CD4-positive, alpha-beta memory T cell (primary cell): ENCODE results near the gene SPPL3. TPM values are rescaled to one million over a fixed set of nuclear protein-coding genes. Genes with fewer than 3 reads are reported as not detected.

Experiments
- CTCF ChIA-PET: fragments of 350-600 bp; sonication (Branson Sonifier 250); formaldehyde crosslinking; loops from one replicate; lab custom pipeline; 2021; ENCODE audit warnings: inconsistent platforms; ENCODE audit not compliant: partially characterized antibody; lab: Charles Lee
- POLR2A ChIA-PET: fragments of 350-600 bp; sonication (Branson Sonifier 250); formaldehyde crosslinking; loops from one replicate; lab custom pipeline; 2021; ENCODE audit not compliant: partially characterized antibody; lab: Charles Lee
- DNase-seq, 5 donors: peaks; one replicate each; pipeline versions ENCODE4 v3.0.0 to v3.0.0-alpha.2; 2020 to 2022; ENCODE audit warnings: mixed read lengths in 1 of 5
- H3K27ac ChIP-seq: one replicate; pipeline ENCODE4 v1.7.0; 2013; ENCODE audit warnings: low read depth, low read length
- H3K27me3 ChIP-seq: 2 replicates; pipeline ENCODE4 v1.7.0; 2013; ENCODE audit warnings: mild to moderate bottlenecking, low read length, moderate library complexity; ENCODE audit not compliant: insufficient read depth
- H3K36me3 ChIP-seq: 2 replicates; pipeline ENCODE4 v1.7.0; 2013; ENCODE audit warnings: mild to moderate bottlenecking, low read length, moderate library complexity; ENCODE audit not compliant: insufficient read depth
- H3K4me1 ChIP-seq: 2 replicates; pipeline ENCODE4 v1.7.0; 2013; ENCODE audit warnings: mild to moderate bottlenecking, low read length, moderate library complexity; ENCODE audit not compliant: insufficient read depth
- H3K4me3 ChIP-seq, 2 donors: one replicate each; pipeline ENCODE4 v1.7.0; 2013; ENCODE audit warnings: low read length in 2 of 2, mild to moderate bottlenecking in 1 of 2
- H3K9me3 ChIP-seq, 2 donors: one replicate each; pipeline ENCODE4 v1.7.0; 2013; ENCODE audit warnings: low read length in 2 of 2, control low read depth in 1 of 2; ENCODE audit not compliant: control insufficient read depth in 1 of 2
- H3K27ac Mint-ChIP-seq, 7 donors: one replicate each; pipeline ENCODE4 v1.8.0; 2020 to 2021; ENCODE audit warnings: mixed read lengths in 7 of 7, mild to moderate bottlenecking in 6 of 7, inconsistent platforms in 3 of 7, moderate library complexity in 3 of 7
- H3K27me3 Mint-ChIP-seq, 2 donors: one replicate each; pipeline ENCODE4 v1.8.0; 2020 to 2021; ENCODE audit warnings: mixed read lengths in 2 of 2
- H3K36me3 Mint-ChIP-seq, 2 donors: one replicate each; pipeline ENCODE4 v1.8.0; 2020 to 2021; ENCODE audit warnings: mixed read lengths in 2 of 2, inconsistent platforms in 1 of 2, mild to moderate bottlenecking in 1 of 2
- H3K4me1 Mint-ChIP-seq, 4 donors: one replicate each; pipeline ENCODE4 v1.8.0; 2020 to 2021; ENCODE audit warnings: mixed read lengths in 4 of 4, mild to moderate bottlenecking in 1 of 4
- H3K4me3 Mint-ChIP-seq, 8 donors: one replicate each; pipeline ENCODE4 v1.8.0; 2020 to 2021; ENCODE audit warnings: mixed read lengths in 8 of 8, mild to moderate bottlenecking in 7 of 8, moderate library complexity in 6 of 8, inconsistent platforms in 3 of 8
- H3K9me3 Mint-ChIP-seq, 8 donors: one replicate each; pipeline ENCODE4 v1.8.0; 2020 to 2021; ENCODE audit warnings: mixed read lengths in 8 of 8, mild to moderate bottlenecking in 5 of 8, inconsistent platforms in 3 of 8, moderate library complexity in 1 of 8
- intact Hi-C: fragments of 100-400 bp; cut with micrococcal nuclease; formaldehyde crosslinking; loops from one replicate; pipeline ENCODE4 v1.15.1; 2023
- polyA plus RNA-seq, 2 donors: library from polyadenylated mRNA; unstranded; fragments of 300-500 nt; fragmentation: Illumina TruSeq; gene quantifications; one replicate each; pipeline ENCODE4 v1.2.3, GENCODE V29; 2021
- total RNA-seq, 2 experiments: library from RNA; stranded (reverse); gene quantifications; one replicate each; pipeline ENCODE4 v1.2.3, GENCODE V29; 2021

SPPL3 gene
- total and polyA plus RNA-seq, 4 experiments from 2014 or later: 7.4 to 49.4 (median 44.8) TPM

GRCh38 chr12:120814203-120814902 lies 89.8 kb downstream of the SPPL3 start:
- Histone ChIP-seq H3K4me1 (peaks cover 6% of the 10 kb centered on the region), H3K36me3 (peaks cover 7% of the 10 kb centered on the region), H3K27ac (no peak overlapping the region), H3K4me3 (no peak overlapping the region), H3K9me3 (no peaks in the 10 kb centered on the region), H3K27me3 (no peaks in the 10 kb centered on the region)
- CTCF ChIA-PET: no interaction called here
- no peak overlapping the region for H3K4me3 Mint-ChIP-seq
- peaks cover 14 to 17% of the 10 kb centered on the region in 2 donors for H3K36me3 Mint-ChIP-seq
- peaks cover 21 to 33% (median 31%) of the 10 kb centered on the region in 4 donors for H3K4me1 Mint-ChIP-seq
- no peak for DNase-seq
- POLR2A ChIA-PET: no interaction called here
- peak overlapping the region in 2 of 7 donors; percentile 42 to 59 for H3K27ac Mint-ChIP-seq
- no peaks in the 10 kb centered on the region for H3K9me3 Mint-ChIP-seq
- intact Hi-C loops: no loop called here
- no peaks in the 10 kb centered on the region for H3K27me3 Mint-ChIP-seq

DNA sequence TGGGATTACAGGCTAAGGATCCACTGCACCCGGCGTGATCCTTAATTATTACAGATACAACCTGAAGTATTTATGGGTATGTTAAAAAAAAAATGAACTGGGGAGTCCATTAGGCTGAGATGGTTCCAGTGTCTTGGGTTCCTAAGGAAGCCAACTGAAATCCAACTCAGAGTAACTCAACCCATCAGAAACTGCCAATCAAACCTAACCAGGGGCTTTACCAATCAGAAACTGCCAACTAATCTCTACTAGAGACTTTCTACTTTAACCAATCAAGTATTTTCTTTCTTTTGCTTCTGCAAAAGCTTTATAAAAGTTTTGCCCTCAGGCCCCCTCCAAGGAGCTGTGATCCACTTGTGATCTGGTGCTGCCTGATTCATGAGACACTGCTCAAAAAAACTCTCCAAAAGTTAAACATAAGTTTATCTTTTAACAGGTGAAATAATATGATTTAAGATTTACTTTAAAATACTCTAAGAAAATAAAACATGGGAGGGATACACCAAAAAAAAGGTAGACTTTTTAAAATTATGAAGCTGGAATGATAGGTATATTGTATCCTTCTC lies 90.5 kb downstream of the SPPL3 start:
- Mint-ChIP-seq H3K36me3 (peaks cover 18 to 23% of the 10 kb centered on the region in 2 donors), H3K9me3 (no peaks in the 10 kb centered on the region), H3K27me3 (no peaks in the 10 kb centered on the region), H3K27ac (peak overlapping the region in 1 of 7 donors; percentile 59), H3K4me1 (peaks cover 21 to 33% (median 33%) of the 10 kb centered on the region in 4 donors), H3K4me3 (no peak overlapping the region)
- no peaks in the 10 kb centered on the region for H3K27me3 ChIP-seq
- no peaks in the 10 kb centered on the region for H3K9me3 ChIP-seq
- no peak overlapping the region for H3K27ac ChIP-seq
- intact Hi-C loops: no loop called here
- CTCF ChIA-PET: no interaction called here
- H3K4me1 ChIP-seq: peaks cover 6% of the 10 kb centered on the region
- no peak for DNase-seq
- peaks cover 7% of the 10 kb centered on the region for H3K36me3 ChIP-seq
- POLR2A ChIA-PET: no interaction called here
- H3K4me3 ChIP-seq: no peak overlapping the region

GRCh38 chr12:120810021-120810420 lies 94.1 kb downstream of the SPPL3 start:
- ChIA-PET CTCF (no interaction called here), POLR2A (no interaction called here)
- no peak overlapping the region for H3K27ac Mint-ChIP-seq
- H3K9me3 Mint-ChIP-seq: no peaks in the 10 kb centered on the region
- Histone ChIP-seq H3K27ac (no peak overlapping the region), H3K4me1 (peaks cover 5% of the 10 kb centered on the region), H3K27me3 (no peaks in the 10 kb centered on the region), H3K4me3 (no peak overlapping the region), H3K36me3 (peaks cover 7% of the 10 kb centered on the region), H3K9me3 (no peaks in the 10 kb centered on the region)
- intact Hi-C loops: no loop called here
- H3K4me1 Mint-ChIP-seq: peaks cover 10 to 24% (median 21%) of the 10 kb centered on the region in 4 donors
- H3K4me3 Mint-ChIP-seq: no peak overlapping the region
- no peaks in the 10 kb centered on the region for H3K27me3 Mint-ChIP-seq
- peaks cover 22 to 34% of the 10 kb centered on the region in 2 donors for H3K36me3 Mint-ChIP-seq
- DNase-seq: no peak

- Histone ChIP-seq H3K4me3 (no peak overlapping the region), H3K4me1 (peaks cover 9% of the 10 kb centered on the region), H3K27me3 (no peaks in the 10 kb centered on the region), H3K36me3 (no peaks in the 10 kb centered on the region), H3K27ac (no peak overlapping the region), H3K9me3 (no peaks in the 10 kb centered on the region)
- POLR2A ChIA-PET: no interaction called here
- Mint-ChIP-seq H3K36me3 (peaks cover 13 to 31% of the 10 kb centered on the region in 2 donors), H3K27me3 (no peaks in the 10 kb centered on the region), H3K27ac (no peak overlapping the region), H3K4me3 (no peak overlapping the region), H3K4me1 (peaks cover 19 to 48% (median 29%) of the 10 kb centered on the region in 4 donors), H3K9me3 (no peaks in the 10 kb centered on the region)
- DNase-seq: no peak
- CTCF ChIA-PET: no interaction called here
- intact Hi-C loops: no loop called here
These were observed 99.7 kb downstream of the SPPL3 start for GRCh38 chr12:120804428-120804827.

DNA sequence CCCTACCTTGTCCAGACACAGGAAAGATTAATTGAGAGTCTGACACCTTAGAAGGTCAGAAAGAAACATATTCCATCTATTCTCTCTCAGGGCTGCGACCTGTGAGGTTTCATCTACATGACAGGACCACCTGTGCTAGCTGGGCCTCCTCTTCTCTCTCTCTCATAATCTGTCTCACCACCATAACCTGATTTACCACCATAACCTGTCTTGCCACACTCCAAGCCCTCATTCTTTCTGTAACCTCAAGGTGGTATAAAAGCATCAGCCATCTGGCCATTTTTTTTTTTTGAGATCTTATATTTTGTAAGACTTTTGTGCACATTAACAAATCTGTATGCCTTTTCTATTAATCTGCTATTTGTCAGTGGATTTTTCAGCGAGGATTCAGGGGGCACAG lies 103.0 kb downstream of the SPPL3 start:
- POLR2A ChIA-PET: no interaction called here
- Mint-ChIP-seq H3K4me3 (no peak overlapping the region), H3K27ac (peak overlapping the region in 1 of 7 donors; percentile 48), H3K36me3 (peaks cover 27 to 40% of the 10 kb centered on the region in 2 donors), H3K4me1 (peaks cover 24 to 62% (median 37%) of the 10 kb centered on the region in 4 donors), H3K9me3 (peaks cover 0 to 22% (median 11%) of the 10 kb centered on the region in 8 donors), H3K27me3 (no peaks in the 10 kb centered on the region)
- no peaks in the 10 kb centered on the region for H3K36me3 ChIP-seq
- CTCF ChIA-PET: interaction anchor here (0.6 kb wide), 1 partner anchor 143 kb away, joined by 3 read pairs; no protein-coding TSS in a partner anchor
- no peaks in the 10 kb centered on the region for H3K27me3 ChIP-seq
- H3K4me1 ChIP-seq: peaks cover 9% of the 10 kb centered on the region
- H3K9me3 ChIP-seq: no peaks in the 10 kb centered on the region
- no peak overlapping the region for H3K27ac ChIP-seq
- intact Hi-C loops: no loop called here
- H3K4me3 ChIP-seq: no peak overlapping the region
- no peak for DNase-seq

- peaks cover 9% of the 10 kb centered on the region for H3K4me1 ChIP-seq
- H3K27ac ChIP-seq: no peak overlapping the region
- H3K9me3 Mint-ChIP-seq: peaks cover 0 to 25% (median 15%) of the 10 kb centered on the region in 8 donors
- peak overlapping the region in 1 of 7 donors; percentile 19 for H3K27ac Mint-ChIP-seq
- no peak overlapping the region for H3K4me3 ChIP-seq
- H3K27me3 ChIP-seq: no peaks in the 10 kb centered on the region
- H3K36me3 ChIP-seq: no peaks in the 10 kb centered on the region
- H3K27me3 Mint-ChIP-seq: no peaks in the 10 kb centered on the region
- peaks cover 24 to 62% (median 37%) of the 10 kb centered on the region in 4 donors for H3K4me1 Mint-ChIP-seq
- DNase-seq: no peak
- H3K9me3 ChIP-seq: no peaks in the 10 kb centered on the region
- ChIA-PET POLR2A (no interaction called here), CTCF (interaction anchor here (0.6 kb wide), 1 partner anchor 143 kb away, joined by 3 read pairs; no protein-coding TSS in a partner anchor)
- intact Hi-C loops: no loop called here
- no peak overlapping the region for H3K4me3 Mint-ChIP-seq
- H3K36me3 Mint-ChIP-seq: peaks cover 31 to 42% of the 10 kb centered on the region in 2 donors
These were observed 103.5 kb downstream of the SPPL3 start for GRCh38 chr12:120800665-120801064.

DNA sequence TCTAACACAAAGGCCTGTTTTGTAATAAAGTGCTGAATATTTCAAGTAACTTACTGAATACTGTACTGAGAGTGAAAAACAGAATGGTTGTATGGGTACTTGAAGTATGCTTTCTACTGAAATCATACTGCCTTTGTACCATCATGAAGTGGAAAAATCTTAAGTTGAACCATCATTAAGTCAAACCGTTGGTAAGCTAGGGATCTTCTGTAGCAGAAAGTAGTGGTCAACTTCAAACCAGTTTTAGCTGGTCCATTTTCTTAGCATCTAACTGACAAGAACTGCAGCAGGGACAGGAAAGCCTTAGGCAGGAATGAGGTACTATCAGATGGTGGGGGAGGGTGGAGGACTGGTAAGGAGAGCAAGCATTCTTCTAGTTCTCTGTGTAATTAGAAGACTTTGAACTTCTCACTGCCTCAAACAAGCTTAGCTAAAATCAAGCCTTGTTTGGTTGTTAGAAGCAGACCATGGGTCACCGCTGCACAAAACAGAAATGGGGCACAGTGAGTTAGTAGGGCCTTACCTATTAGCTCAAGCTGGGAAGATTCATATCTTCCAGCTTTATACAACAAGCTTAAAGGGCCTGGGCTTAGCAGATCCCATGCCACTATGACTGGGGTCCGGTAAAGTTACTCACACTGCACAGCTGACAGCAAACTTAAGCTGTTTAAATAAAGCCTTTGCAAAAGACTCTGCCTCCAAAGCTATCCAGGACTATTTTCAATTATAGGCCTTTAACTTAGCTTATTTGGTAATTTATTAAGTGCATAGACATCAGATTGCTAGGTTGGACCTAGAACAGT lies 104.7 kb downstream of the SPPL3 start:
- Histone ChIP-seq H3K9me3 (no peaks in the 10 kb centered on the region), H3K4me3 (no peak overlapping the region), H3K27me3 (no peaks in the 10 kb centered on the region), H3K27ac (no peak overlapping the region), H3K4me1 (peaks cover 9% of the 10 kb centered on the region), H3K36me3 (no peaks in the 10 kb centered on the region)
- ChIA-PET CTCF (interaction anchor here (1.3 kb wide), 1 partner anchor 151 kb away, joined by 4 read pairs; no protein-coding TSS in a partner anchor), POLR2A (interaction anchor here (1.3 kb wide), 1 partner anchor 35 kb away, joined by 3 read pairs; no protein-coding TSS in a partner anchor)
- Mint-ChIP-seq H3K9me3 (peaks cover 0 to 36% (median 19%) of the 10 kb centered on the region in 8 donors), H3K4me1 (peaks cover 24 to 52% (median 37%) of the 10 kb centered on the region in 4 donors), H3K4me3 (no peak overlapping the region), H3K27me3 (no peaks in the 10 kb centered on the region), H3K27ac (peak overlapping the region in 1 of 7 donors; percentile 4), H3K36me3 (peaks cover 36 to 43% of the 10 kb centered on the region in 2 donors)
- intact Hi-C loops: no loop called here
- DNase-seq: no peak
